HEK293 (cell line): Measurements from ENCODE around the gene VPS36.

Experiments used
- HOXC10 ChIP-seq: sonication (generic); formaldehyde crosslinking; IDR thresholded peaks from 2 replicates; pipeline ENCODE4 v1.8.1; 2023; ENCODE audit warnings: mild to moderate bottlenecking, missing genetic modification reagents
- OSR2 ChIP-seq: fragments of 450-650 bp; formaldehyde crosslinking; IDR thresholded peaks from 2 replicates; pipeline ENCODE4 v1.5.1; 2016; ENCODE audit warnings: missing biosample characterization, missing genetic modification characterization
- REPIN1 ChIP-seq: fragments of 450-650 bp; formaldehyde crosslinking; IDR thresholded peaks from 2 replicates; pipeline ENCODE4 v1.5.1; 2017; ENCODE audit warnings: missing biosample characterization, missing genetic modification characterization, low read depth
- SCRT2 ChIP-seq: fragments of 450-650 bp; formaldehyde crosslinking; IDR thresholded peaks from 2 replicates; pipeline ENCODE4 v1.5.1; 2016; ENCODE audit warnings: missing biosample characterization, missing genetic modification characterization
- SP7 ChIP-seq: fragments of 450-650 bp; formaldehyde crosslinking; IDR thresholded peaks from 2 replicates; pipeline ENCODE4 v1.5.1; 2016; ENCODE audit warnings: missing biosample characterization, missing genetic modification characterization
- ZBTB6 ChIP-seq: fragments of 450-650 bp; formaldehyde crosslinking; IDR thresholded peaks from 2 replicates; pipeline ENCODE4 v1.5.1; 2017; ENCODE audit warnings: missing biosample characterization, missing genetic modification characterization
- ZNF114 ChIP-seq: fragments of 450-650 bp; formaldehyde crosslinking; IDR thresholded peaks from 2 replicates; pipeline ENCODE4 v1.5.0; 2017; ENCODE audit warnings: missing biosample characterization, missing genetic modification characterization
- ZNF214 ChIP-seq: fragments of 450-650 bp; formaldehyde crosslinking; IDR thresholded peaks from 2 replicates; pipeline ENCODE4 v1.5.1; 2017; ENCODE audit warnings: missing biosample characterization, mild to moderate bottlenecking, missing genetic modification characterization, borderline replicate concordance
- ZNF311 ChIP-seq: fragments of 450-650 bp; formaldehyde crosslinking; IDR thresholded peaks from 2 replicates; pipeline ENCODE4 v1.5.1; 2017; ENCODE audit warnings: missing biosample characterization, missing genetic modification characterization, borderline replicate concordance
- ZNF354C ChIP-seq: fragments of 450-650 bp; formaldehyde crosslinking; IDR thresholded peaks from 2 replicates; pipeline ENCODE4 v1.5.1; 2016; ENCODE audit warnings: missing biosample characterization, missing genetic modification characterization, low read depth, borderline replicate concordance
- ZNF404 ChIP-seq: fragments of 450-650 bp; formaldehyde crosslinking; IDR thresholded peaks from 2 replicates; pipeline ENCODE4 v1.5.1; 2017; ENCODE audit warnings: missing biosample characterization, missing genetic modification characterization
- ZNF416 ChIP-seq: fragments of 450-650 bp; formaldehyde crosslinking; IDR thresholded peaks from 2 replicates; pipeline ENCODE4 v1.5.1; 2016; ENCODE audit warnings: missing biosample characterization, missing genetic modification characterization
- ZNF426 ChIP-seq: fragments of 450-650 bp; formaldehyde crosslinking; IDR thresholded peaks from 2 replicates; pipeline ENCODE4 v1.5.1; 2017; ENCODE audit warnings: missing biosample characterization, missing genetic modification characterization, mild to moderate bottlenecking, inconsistent platforms, moderate library complexity
- ZNF529 ChIP-seq: fragments of 450-650 bp; formaldehyde crosslinking; IDR thresholded peaks from 2 replicates; pipeline ENCODE4 v1.5.1; 2017; ENCODE audit warnings: missing genetic modification characterization, missing biosample characterization; ENCODE audit not compliant: insufficient replicate concordance
- ZNF596 ChIP-seq: fragments of 450-650 bp; IDR thresholded peaks from 2 replicates; pipeline ENCODE4 v1.5.0; 2018; ENCODE audit warnings: missing biosample characterization, mild to moderate bottlenecking, missing genetic modification characterization, moderate library complexity
- ZNF624 ChIP-seq: fragments of 450-650 bp; formaldehyde crosslinking; IDR thresholded peaks from 2 replicates; pipeline ENCODE4 v1.5.1; 2017; ENCODE audit warnings: missing biosample characterization, missing genetic modification characterization
- ZNF664 ChIP-seq: fragments of 450-650 bp; formaldehyde crosslinking; IDR thresholded peaks from 2 replicates; pipeline ENCODE4 v1.5.1; 2016; ENCODE audit warnings: missing biosample characterization, missing genetic modification characterization
- ZNF670 ChIP-seq: fragments of 450-650 bp; formaldehyde crosslinking; IDR thresholded peaks from 2 replicates; pipeline ENCODE4 v1.5.1; 2016; ENCODE audit warnings: missing biosample characterization, missing genetic modification characterization, low read depth
- ZNF785 ChIP-seq: fragments of 450-650 bp; formaldehyde crosslinking; IDR thresholded peaks from 2 replicates; pipeline ENCODE4 v1.5.1; 2016; ENCODE audit warnings: missing biosample characterization, missing genetic modification characterization
- ZSCAN5A ChIP-seq: fragments of 450-650 bp; formaldehyde crosslinking; IDR thresholded peaks from 2 replicates; pipeline ENCODE4 v1.5.1; 2016; ENCODE audit warnings: missing biosample characterization, missing genetic modification characterization
- TF ChIP-seq, protein P1 (sequence below): fragments of 450-650 bp; formaldehyde crosslinking; IDR thresholded peaks from 2 replicates; pipeline ENCODE4 v1.5.1; 2016; ENCODE audit warnings: missing biosample characterization, missing genetic modification characterization
- TF ChIP-seq, protein P2 (sequence below): fragments of 450-650 bp; formaldehyde crosslinking; optimal IDR thresholded peaks from 2 replicates; pipeline ENCODE3; 2016; ENCODE audit warnings: missing biosample characterization, mild to moderate bottlenecking, missing genetic modification characterization
- TF ChIP-seq, protein P3 (sequence below): fragments of 450-650 bp; formaldehyde crosslinking; IDR thresholded peaks from 2 replicates; pipeline ENCODE4 v1.5.1; 2016; ENCODE audit warnings: missing biosample characterization, missing genetic modification characterization
- TF ChIP-seq, protein P4 (sequence below): fragments of 450-650 bp; formaldehyde crosslinking; IDR thresholded peaks from 2 replicates; pipeline ENCODE4 v1.5.1; 2016; ENCODE audit warnings: missing biosample characterization, missing genetic modification characterization
- TF ChIP-seq, protein P5 (sequence below): fragments of 450-650 bp; formaldehyde crosslinking; IDR thresholded peaks from 2 replicates; pipeline ENCODE4 v1.5.1; 2016; ENCODE audit warnings: missing biosample characterization, missing genetic modification characterization, borderline replicate concordance
- TF ChIP-seq, protein P6 (sequence below): fragments of 450-650 bp; formaldehyde crosslinking; IDR thresholded peaks from 2 replicates; pipeline ENCODE4 v1.5.1; 2016; ENCODE audit warnings: missing biosample characterization, missing genetic modification characterization

VPS36 gene

GRCh38 chr13:52450012-52450792, at the start of gene VPS36 (continued):
- TF ChIP-seq REPIN1: no peak
- TF ChIP-seq HOXC10: 0 out of 2 replicates have a peak, but pooled peaks have one; percentile 33
- TF ChIP-seq ZNF426 (tag by site-specific recombination): no peak
- TF ChIP-seq ZNF624 (tag by site-specific recombination): no peak
- TF ChIP-seq ZNF664: no peak
- TF ChIP-seq ZNF311: no peak
- no peak for TF ChIP-seq ZNF529 (tag by site-specific recombination)
- no peak for TF ChIP-seq ZNF670 (tag by site-specific recombination)
- TF ChIP-seq, protein P1, sequence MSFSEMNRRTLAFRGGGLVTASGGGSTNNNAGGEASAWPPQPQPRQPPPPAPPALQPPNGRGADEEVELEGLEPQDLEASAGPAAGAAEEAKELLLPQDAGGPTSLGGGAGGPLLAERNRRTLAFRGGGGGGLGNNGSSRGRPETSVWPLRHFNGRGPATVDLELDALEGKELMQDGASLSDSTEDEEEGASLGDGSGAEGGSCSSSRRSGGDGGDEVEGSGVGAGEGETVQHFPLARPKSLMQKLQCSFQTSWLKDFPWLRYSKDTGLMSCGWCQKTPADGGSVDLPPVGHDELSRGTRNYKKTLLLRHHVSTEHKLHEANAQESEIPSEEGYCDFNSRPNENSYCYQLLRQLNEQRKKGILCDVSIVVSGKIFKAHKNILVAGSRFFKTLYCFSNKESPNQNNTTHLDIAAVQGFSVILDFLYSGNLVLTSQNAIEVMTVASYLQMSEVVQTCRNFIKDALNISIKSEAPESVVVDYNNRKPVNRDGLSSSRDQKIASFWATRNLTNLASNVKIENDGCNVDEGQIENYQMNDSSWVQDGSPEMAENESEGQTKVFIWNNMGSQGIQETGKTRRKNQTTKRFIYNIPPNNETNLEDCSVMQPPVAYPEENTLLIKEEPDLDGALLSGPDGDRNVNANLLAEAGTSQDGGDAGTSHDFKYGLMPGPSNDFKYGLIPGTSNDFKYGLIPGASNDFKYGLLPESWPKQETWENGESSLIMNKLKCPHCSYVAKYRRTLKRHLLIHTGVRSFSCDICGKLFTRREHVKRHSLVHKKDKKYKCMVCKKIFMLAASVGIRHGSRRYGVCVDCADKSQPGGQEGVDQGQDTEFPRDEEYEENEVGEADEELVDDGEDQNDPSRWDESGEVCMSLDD (tag by site-specific recombination): no peak
- TF ChIP-seq, protein P2, sequence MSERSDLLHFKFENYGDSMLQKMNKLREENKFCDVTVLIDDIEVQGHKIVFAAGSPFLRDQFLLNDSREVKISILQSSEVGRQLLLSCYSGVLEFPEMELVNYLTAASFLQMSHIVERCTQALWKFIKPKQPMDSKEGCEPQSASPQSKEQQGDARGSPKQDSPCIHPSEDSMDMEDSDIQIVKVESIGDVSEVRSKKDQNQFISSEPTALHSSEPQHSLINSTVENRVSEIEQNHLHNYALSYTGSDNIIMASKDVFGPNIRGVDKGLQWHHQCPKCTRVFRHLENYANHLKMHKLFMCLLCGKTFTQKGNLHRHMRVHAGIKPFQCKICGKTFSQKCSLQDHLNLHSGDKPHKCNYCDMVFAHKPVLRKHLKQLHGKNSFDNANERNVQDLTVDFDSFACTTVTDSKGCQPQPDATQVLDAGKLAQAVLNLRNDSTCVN: peak; percentile 93
- no peak for TF ChIP-seq SCRT2 (tag by site-specific recombination)
- TF ChIP-seq, protein P3, sequence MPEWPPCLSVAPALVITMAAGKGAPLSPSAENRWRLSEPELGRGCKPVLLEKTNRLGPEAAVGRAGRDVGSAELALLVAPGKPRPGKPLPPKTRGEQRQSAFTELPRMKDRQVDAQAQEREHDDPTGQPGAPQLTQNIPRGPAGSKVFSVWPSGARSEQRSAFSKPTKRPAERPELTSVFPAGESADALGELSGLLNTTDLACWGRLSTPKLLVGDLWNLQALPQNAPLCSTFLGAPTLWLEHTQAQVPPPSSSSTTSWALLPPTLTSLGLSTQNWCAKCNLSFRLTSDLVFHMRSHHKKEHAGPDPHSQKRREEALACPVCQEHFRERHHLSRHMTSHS (tag by site-specific recombination): no peak
- TF ChIP-seq ZNF404 (tag by site-specific recombination): no peak
- TF ChIP-seq, protein P4, sequence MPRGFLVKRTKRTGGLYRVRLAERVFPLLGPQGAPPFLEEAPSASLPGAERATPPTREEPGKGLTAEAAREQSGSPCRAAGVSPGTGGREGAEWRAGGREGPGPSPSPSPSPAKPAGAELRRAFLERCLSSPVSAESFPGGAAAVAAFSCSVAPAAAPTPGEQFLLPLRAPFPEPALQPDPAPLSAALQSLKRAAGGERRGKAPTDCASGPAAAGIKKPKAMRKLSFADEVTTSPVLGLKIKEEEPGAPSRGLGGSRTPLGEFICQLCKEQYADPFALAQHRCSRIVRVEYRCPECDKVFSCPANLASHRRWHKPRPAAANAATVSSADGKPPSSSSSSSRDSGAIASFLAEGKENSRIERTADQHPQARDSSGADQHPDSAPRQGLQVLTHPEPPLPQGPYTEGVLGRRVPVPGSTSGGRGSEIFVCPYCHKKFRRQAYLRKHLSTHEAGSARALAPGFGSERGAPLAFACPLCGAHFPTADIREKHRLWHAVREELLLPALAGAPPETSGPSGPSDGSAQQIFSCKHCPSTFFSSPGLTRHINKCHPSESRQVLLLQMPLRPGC (tag by site-specific recombination): no peak; the same call in none of the 2 replicates
- TF ChIP-seq ZNF785: no peak
- TF ChIP-seq ZBTB6 (tag by site-specific recombination): 0 out of 2 replicates have a peak, but pooled peaks have one; percentile 5
- TF ChIP-seq ZNF114 (tag by site-specific recombination): no peak
- TF ChIP-seq SP7 (tag by site-specific recombination): no peak
- TF ChIP-seq, protein P5, sequence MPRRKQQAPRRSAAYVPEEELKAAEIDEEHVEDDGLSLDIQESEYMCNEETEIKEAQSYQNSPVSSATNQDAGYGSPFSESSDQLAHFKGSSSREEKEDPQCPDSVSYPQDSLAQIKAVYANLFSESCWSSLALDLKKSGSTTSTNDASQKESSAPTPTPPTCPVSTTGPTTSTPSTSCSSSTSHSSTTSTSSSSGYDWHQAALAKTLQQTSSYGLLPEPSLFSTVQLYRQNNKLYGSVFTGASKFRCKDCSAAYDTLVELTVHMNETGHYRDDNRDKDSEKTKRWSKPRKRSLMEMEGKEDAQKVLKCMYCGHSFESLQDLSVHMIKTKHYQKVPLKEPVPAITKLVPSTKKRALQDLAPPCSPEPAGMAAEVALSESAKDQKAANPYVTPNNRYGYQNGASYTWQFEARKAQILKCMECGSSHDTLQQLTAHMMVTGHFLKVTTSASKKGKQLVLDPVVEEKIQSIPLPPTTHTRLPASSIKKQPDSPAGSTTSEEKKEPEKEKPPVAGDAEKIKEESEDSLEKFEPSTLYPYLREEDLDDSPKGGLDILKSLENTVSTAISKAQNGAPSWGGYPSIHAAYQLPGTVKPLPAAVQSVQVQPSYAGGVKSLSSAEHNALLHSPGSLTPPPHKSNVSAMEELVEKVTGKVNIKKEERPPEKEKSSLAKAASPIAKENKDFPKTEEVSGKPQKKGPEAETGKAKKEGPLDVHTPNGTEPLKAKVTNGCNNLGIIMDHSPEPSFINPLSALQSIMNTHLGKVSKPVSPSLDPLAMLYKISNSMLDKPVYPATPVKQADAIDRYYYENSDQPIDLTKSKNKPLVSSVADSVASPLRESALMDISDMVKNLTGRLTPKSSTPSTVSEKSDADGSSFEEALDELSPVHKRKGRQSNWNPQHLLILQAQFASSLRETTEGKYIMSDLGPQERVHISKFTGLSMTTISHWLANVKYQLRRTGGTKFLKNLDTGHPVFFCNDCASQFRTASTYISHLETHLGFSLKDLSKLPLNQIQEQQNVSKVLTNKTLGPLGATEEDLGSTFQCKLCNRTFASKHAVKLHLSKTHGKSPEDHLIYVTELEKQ: no peak
- no peak for TF ChIP-seq ZNF416 (tag by site-specific recombination)
- TF ChIP-seq, protein P6, sequence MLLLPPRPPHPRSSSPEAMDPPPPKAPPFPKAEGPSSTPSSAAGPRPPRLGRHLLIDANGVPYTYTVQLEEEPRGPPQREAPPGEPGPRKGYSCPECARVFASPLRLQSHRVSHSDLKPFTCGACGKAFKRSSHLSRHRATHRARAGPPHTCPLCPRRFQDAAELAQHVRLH (tag by site-specific recombination): no peak
- TF ChIP-seq ZSCAN5A (tag by site-specific recombination): peak; percentile 81; the same call in 1 of the 2 replicates
- peak; percentile 48 for TF ChIP-seq OSR2 (tag by site-specific recombination)
- TF ChIP-seq ZNF596 (tag by site-specific recombination): 0 out of 2 replicates have a peak, but pooled peaks have one; percentile 11
- no peak for TF ChIP-seq ZNF354C (tag by site-specific recombination)
- TF ChIP-seq ZNF214: no peak
